ENCODE data around the gene SNTB2.
"Not testable (repeated sequence)": the region's sequence is repeated elsewhere in the genome, so short reads cannot be mapped to it uniquely, and the experiment has no call there.

Gene SNTB2

GRCh38 chr16:69294051-69294450 lies 107.1 kb downstream of the SNTB2 start:
- no peak for DNase-seq

DNA sequence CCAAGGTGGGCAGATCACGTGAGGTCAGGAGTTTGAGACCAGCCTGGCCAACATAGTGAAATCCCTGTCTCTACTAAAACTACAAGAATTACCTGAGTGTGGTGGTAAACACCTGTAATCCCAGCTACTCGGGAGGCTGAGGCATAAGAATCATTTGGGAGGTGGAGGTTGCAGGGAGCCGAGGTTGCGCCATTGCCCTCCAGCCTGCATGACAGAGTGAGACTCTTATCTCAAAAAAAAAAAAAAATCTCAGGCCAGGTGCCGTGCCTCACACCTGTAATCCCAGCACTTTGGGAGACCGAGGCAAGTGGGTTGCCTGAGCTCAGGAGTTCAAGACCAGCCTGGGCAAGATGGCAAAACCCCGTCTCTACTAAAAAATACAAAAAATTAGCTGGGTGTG lies 109.8 kb downstream of the SNTB2 start:
- not testable (repeated sequence) for DNase-seq

- DNase-seq: no peak
Measured at GRCh38 chr16:69298261-69298660, 111.3 kb downstream of the SNTB2 start.

DNA sequence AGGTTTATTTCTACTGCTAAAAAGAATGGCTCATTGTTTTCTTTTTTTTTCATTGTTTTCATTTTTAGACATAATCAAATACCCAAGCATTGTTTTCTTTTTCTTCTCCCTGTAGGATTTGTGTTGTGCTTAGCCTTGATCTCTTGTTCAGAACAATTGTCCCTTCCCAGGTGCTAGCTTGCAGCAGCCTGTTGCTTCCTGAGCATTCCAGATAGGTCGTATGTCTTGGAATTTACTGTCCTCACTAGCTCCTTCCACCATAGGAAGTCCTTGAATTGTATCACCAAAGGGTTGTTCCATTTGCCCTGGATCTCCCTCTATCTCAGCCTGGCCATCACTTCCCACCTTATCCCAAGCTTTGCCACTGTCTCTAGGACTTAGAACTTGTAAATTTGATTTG lies 114.2 kb downstream of the SNTB2 start:
- DNase-seq: no peak

DNA sequence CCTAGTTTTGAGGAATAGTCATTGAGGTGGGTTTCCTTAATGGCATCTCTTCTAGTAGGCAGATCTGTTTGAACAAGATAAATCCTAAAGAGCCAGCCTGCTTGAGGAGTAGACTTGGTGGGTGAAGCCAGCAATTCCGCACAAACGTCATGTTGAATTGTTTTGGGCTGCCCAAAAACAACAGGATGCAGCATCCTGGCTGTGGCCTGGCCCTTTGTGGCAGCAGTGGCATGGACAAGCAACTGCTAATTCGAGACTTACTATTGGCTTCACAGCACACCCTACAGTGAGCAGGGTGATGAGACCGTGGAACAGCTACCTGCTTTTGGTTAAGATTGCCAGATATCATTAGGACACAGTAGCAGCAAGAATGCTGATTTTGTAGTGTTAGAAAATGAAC lies 114.9 kb downstream of the SNTB2 start:
- DNase-seq: no peak

DNA sequence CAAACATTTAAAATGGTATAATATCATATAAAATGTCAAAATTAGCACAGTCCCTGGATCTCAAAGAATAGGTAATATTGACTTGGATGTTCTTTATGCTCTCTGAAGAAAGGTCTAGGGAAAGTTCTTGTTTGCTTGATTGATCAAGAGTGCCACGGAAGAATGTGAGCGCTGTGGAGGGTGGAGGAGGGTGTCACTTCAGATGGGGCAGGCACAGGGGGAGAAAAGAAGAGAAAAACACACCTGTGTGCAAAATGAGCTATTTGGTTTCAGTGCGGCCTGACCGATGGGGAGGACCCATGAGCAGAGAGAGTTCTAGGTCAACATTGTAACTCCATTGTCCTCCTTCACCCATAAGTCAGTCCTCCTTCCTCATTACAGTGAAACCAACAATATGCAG lies 115.3 kb downstream of the SNTB2 start:
- no peak for DNase-seq

DNA sequence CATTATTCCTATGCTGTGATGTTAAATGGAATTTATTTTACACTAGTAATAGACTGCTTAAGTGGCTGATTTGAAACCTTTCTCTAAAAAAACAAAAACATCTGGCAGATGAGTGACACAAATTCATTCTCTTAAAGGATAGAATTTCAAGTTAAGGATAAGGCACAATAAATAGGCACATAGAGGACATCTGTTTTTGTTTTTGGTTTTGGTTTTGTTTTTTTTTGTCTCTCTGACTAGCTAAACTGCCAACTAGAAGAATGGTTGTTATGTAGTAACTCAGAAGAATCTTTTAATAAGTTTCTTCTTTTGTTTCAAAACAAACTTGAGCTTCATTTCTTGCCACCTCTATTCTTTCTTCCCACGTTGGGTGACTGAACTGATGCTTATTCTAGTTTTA lies 119.1 kb downstream of the SNTB2 start:
- no peak for DNase-seq

DNA sequence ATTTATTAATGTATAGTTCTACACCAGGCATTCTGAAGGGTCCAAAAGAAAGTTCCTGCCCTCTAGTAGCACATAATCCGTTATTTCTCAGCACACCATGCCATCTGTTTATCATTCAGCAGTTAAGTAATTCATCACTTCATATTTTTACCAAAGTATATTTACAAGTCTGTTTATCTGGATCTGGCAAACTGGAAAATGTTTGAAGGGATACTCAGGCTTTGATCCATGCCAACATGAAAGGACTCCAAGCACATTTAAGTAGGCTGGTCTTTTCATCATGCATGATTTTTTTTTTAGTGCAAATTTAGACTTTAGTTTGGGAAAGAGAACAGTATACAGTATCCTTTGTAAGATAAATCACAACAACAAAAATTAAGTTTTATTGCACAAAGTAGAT lies 120.1 kb downstream of the SNTB2 start:
- no peak for DNase-seq

GRCh38 chr16:69307856-69308255 lies 120.9 kb downstream of the SNTB2 start:
- DNase-seq: no peak

DNA sequence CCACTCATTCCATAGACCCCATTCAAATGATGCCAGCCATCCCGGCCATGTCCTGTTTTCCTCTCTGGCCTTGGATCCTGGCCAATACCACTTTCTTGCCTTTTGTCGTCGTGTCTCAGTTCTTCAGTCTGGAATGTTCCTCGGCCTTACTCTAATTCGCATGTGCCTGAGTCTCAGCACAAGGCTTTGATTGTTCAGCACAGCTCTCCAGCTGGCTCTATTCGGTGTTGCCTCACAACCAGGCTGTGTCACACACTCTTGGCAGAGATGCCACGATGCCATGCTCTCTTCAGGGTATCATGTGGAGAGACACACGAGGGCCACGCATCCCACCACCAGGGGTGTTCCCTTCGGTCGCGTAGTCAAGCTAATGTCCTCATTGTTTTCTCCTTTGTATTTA lies 122.4 kb downstream of the SNTB2 start:
- no peak for DNase-seq

DNA sequence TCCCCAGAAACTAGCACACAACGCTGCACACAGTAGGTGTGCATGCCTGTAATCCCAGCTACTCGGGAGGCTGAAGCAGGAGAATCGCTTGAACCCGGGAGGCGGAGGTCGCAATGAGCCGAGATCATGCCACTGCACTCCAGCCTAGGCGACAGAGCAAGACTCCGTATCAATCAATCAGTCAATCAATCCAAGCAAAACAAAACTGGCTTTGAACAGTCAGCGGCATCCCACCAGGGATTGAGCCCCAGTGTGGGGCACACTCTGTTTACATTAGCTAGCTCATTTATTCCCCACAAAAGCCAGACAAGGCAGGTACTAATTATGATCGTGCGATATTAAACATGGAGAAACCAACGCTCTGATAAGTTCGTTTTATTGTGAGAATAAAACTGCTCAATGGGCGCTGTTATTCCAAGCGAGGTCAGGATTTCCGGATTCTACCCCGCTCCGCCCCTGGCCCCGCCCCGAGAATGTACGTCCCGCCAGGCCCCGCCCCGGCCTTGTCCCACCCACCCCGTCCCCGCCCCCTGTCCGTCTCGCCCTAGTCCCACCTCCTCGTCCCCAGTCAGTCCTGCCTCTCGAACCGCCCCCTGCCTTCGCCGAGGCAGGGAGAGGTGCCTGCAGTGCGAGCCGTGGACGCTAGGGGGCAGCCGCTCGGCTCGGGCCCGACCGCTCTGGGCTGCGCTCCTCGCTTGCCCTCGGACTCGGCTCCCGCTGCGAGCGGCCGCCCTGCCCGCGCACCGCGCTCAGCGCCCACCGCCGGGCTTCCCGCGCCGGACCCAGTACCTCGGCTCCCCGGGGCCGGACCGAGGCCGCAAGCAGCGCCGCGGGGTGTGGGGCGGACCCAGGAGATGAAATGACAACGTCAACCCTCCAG lies 123.9 kb downstream of the SNTB2 start, which contains the start of gene VPS4A:
VPS4A (plus strand) TSS at position 698 of the 880 bp plus-strand sequence; CDS start at position 860, 162 bp downstream.
- peak; percentile 80 for DNase-seq

GRCh38 chr16:69311533-69312387 lies 124.8 kb downstream of the SNTB2 start:
- DNase-seq: no peak

DNA sequence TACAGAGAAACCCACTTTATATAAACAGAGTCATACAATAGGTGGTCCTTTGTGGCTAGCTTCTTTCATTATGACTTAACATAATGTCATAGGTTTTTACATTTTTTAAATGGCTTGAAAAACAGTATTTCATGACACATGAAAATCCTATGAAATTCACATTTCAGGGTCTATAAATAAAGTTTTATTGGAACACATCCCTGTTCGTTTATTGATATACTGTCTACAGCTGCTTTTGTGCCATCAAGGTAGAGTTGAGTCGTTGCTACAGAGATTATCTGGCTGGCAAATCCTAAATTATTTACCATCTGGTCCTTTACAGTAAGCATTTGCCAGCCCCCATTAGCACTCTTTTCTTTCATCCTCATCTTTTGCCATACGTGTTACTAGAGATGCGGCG lies 126.5 kb downstream of the SNTB2 start:
- DNase-seq: no peak

GRCh38 chr16:69314534-69314933 lies 127.6 kb downstream of the SNTB2 start:
- DNase-seq: no peak

- no peak for DNase-seq
Measured at GRCh38 chr16:69315486-69316311, 128.7 kb downstream of the SNTB2 start.

GRCh38 chr16:69316595-69317034 lies 129.7 kb downstream of the SNTB2 start:
- no peak for DNase-seq

DNA sequence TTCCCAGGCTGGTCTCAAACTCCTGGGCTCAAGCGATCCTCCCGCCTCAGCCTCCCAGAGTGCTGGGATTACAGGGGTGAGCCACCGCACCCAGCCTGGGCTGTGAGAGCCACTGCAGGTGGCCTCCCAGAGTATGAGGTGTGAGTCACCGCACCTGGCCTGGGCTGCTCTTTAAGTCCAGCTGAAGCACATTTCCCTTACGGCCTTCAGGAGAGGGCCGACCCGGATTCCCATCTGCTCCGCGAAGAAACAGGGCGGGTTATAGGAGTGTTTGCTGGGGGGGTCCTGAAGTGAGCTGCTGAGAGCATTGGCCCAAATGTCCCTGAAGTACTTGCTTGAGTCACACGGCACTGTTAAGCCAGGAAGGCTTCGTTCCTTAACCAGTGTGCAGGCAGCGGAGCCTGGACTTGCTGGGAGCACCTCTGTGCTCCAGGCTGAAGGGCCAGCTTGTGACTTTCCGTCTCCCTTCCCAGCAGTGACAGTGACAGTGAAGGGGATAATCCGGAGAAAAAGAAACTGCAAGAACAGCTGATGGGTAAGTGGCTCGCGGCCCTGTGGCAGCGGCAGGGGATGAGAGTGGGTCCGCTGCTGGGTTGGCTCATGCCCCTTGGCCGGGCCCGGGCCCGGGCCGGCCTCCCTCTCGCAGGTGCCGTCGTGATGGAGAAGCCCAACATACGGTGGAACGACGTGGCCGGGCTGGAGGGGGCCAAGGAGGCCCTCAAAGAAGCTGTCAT lies 131.4 kb downstream of the SNTB2 start:
- no peak for DNase-seq

- no peak for DNase-seq
Measured at GRCh38 chr16:69318911-69319289, 131.9 kb downstream of the SNTB2 start.

DNA sequence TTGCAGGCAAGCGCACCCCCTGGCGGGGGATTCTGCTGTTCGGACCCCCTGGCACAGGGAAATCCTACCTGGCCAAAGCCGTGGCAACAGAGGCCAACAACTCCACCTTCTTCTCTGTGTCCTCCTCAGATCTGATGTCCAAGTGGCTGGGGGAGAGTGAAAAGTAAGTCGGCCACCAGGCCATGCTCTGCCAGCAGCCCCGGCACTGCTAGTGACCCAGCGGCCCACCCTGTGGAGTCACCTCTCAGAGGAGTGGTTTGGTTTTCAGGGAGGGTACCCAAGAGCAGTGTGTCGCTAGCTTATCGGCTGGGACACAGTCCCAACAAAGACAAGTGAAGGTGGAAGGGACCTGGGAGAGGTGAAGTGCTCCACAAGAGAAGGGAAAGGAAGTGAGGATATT lies 132.4 kb downstream of the SNTB2 start:
- no peak for DNase-seq

- DNase-seq: no peak
Measured at GRCh38 chr16:69319826-69320739, 133.1 kb downstream of the SNTB2 start.

DNA sequence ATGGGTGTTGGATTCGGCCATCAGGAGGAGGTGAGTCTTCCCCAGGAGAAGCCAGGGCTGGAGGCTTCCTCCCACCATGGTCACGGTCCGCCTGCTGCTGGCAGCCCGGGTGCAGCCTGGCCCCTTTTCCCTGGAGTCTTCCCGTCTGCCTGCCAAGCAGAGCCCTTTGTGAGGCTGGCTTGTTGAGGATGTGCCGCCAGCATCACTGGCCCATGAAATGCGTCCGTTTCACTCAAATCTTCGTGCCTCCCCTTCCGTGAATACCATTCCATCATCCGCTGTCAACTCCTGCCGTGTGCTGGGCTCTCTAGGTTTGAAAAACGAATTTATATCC lies 133.7 kb downstream of the SNTB2 start:
- DNase-seq: no peak

All from DMS79 treated with DMSO at 0.1 percent for 48 hours (cell line).